ENCODE results near the gene DOCK3.
"Not testable (repeated sequence)": the region's sequence is repeated elsewhere in the genome, so short reads cannot be mapped to it uniquely, and the experiment has no call there.

DOCK3 gene

GRCh38 chr3:50982540-50983325 is 308.0 kb downstream of the DOCK3 start:
- DNase-seq (ENCODE audit: low spot score), result no peak

GRCh38 chr3:50983887-50984286 is 309.2 kb downstream of the DOCK3 start:
- no peak for DNase-seq (ENCODE audit: low spot score)

GRCh38 chr3:50985893-50986292 is 311.2 kb downstream of the DOCK3 start:
- no peak for DNase-seq (ENCODE audit: low spot score)

- no peak for DNase-seq (ENCODE audit: low spot score)
Observed at GRCh38 chr3:50986726-50987125, 312.0 kb downstream of the DOCK3 start.

- DNase-seq (ENCODE audit: low spot score), result no peak
Observed at GRCh38 chr3:50994537-50994936, 319.8 kb downstream of the DOCK3 start.

DNA sequence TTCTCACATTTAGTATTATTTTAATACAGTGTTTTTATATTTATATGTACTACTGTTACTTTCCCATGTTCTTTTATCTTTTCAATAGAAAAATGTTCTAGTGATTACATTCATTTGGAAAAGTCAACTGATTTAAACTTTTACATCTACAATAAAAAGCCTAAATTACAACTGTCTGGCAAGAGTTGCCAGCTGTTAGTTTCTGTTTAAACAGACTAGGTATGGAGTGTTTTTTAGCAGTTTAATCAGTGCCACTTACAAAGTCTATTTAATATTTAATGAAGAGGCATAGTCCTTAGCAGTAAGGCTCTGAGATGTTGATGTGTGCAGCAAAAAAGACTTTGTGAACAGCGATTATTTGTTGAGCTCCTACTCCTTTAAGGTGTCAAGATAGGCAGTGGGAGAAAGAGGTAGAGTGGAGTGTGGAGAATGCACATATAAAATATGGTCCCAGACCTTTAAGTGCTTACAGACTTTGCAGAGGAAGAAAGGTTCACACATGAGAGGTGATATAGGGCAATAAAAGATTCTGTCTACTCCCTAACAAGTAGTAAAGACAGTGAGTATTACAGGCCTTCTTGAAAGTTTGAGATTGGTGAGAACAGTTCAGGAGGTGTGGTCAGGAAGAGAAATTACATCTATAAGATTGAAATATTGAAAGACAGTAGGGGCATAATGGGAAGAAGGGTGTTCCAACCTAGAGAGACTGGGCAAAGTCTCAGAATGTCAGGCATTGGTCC is 320.5 kb downstream of the DOCK3 start:
- DNase-seq (ENCODE audit: low spot score), result no peak

DNA sequence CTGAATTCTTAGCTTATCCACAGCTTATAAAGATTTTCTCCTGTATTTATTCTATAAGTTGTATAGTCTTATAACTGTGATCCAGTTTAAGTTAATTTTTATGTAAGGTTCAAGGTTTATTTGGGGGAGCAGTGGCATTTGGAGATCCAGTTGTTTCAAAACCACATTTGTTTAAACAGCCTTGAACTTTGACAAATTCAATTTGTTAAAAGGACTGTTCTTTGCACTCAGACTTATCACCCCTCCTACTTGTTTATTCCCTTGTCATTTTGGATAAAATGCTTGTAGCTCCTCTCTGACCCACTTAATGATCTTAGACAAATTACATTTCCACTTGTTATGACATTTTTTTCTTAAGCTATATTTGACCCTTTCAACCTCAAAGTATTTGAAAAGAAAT is 327.8 kb downstream of the DOCK3 start:
- DNase-seq (ENCODE audit: low spot score), result no peak

DNA sequence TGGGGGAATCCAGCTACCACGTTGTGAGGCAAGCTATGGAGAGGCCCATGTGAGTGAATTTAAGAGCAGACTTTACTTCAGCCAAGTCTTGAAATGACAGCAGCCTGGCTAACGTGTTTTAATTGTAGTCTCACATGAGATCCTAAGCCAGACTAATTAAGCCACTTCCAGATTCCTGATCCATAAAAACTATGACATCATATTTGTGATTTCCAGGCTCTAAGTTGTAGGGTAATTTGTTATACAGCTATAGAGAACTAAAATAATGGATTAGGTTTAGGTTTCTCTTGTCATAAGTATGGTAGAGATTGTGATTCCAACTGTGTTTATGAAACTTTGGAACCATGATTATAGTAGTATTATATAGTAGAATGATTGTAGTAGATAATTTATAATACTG is 329.5 kb downstream of the DOCK3 start:
- no peak for DNase-seq (ENCODE audit: low spot score)

GRCh38 chr3:51024121-51024520 is 349.4 kb downstream of the DOCK3 start:
- DNase-seq (ENCODE audit: low spot score), result no peak

DNA sequence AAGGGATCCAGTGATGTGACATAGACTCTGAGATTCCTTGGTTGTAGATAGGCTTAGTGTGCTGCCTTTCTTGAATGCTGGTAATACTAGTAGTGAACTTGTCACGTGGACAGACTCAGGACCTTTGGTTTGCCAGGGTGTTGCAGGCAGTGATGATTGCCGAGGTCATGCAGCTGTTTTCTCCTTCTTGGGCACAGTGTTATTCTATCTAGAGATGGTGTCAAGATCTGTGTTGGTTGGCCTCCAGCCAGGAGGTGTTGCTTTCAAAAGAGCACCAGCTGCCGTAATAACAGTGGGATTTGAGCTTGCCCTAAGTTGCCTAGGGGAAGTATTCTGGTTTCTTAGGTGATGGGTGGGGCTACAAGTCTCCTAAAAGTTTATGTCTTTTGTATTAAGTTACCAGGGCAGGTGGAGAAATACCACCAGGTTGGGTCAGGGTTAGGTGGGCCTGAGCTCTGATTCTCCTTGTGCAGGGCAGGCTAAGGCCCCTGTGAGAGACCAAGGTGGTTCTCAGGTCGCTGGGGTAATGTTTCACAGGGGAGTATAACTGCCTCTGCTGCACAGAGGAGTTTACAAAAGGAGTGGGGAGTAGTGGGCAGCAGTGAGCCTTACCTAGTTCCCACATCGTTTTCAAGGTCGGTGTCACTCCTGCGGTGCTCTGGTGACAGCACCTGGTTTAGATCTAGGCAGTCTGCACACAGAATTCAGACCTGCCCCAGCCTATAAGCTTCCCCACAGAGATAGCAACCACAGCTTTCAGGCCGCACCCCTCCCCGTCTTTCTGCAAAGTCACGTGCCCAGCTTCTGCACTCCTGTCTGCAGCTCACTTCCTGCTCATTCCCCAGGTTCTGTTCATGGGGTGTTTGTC is 350.3 kb downstream of the DOCK3 start:
- no peak for DNase-seq (ENCODE audit: low spot score)

DNA sequence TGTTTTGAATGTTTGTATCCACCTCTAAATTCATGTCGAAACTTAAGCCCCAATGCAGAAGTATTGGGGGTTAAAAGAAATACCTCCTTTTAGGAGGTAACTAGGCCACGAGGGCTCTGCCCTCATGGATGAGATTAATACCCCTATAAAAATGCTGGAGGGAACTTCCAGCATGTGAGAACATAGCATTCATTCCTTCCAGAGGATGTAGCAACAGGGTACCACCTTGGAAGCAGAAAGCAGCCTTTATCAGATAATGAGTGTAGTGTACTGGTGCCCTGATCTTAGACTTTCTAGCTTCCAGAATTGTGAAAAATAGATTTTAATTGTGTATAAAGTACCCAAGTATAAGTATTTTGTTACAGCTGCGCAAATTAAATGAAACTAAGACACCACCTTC is 356.9 kb downstream of the DOCK3 start:
- no peak for DNase-seq (ENCODE audit: low spot score)

DNA sequence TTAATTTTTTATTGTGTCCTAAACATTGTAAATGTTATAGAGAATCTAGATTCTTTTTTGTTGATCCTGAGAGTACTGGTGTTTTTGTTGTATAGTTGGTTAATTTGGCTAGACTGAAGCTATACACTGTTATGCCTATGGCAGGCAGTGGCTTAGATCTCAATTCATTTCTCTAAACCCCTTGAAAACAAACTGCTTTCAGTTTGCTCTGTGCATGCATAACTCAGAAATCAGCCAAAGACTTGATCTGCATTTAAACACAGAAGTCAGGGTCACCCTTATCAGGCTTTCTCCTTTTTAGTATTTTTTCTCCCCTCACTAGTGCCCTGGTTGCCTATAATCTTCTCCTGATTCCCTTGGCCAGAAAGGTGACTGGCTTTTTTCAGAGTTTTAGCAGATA is 360.9 kb downstream of the DOCK3 start:
- DNase-seq (ENCODE audit: low spot score), result no peak

- DNase-seq (ENCODE audit: low spot score), result no peak
Observed at GRCh38 chr3:51044982-51045381, 370.3 kb downstream of the DOCK3 start.

DNA sequence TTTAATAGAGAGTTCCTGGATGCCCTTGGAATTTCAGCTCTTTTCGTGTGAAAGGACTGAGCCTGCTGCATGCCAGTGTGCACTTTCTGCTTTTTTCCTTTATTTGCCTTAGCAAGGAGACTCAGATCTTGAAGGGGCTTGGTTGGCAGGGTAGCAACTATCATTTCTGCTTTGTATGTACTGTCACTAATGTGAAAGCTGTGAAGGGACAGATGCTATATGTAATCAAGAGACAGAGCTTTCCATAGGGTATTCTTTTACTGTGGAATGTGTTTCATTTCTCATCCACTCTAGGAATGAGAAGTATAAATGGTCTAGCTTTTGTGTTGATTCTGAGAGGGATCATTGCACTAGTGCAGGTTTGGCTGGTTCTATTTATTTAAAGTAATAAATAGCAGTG is 377.8 kb downstream of the DOCK3 start:
- no peak for DNase-seq (ENCODE audit: low spot score)

DNA sequence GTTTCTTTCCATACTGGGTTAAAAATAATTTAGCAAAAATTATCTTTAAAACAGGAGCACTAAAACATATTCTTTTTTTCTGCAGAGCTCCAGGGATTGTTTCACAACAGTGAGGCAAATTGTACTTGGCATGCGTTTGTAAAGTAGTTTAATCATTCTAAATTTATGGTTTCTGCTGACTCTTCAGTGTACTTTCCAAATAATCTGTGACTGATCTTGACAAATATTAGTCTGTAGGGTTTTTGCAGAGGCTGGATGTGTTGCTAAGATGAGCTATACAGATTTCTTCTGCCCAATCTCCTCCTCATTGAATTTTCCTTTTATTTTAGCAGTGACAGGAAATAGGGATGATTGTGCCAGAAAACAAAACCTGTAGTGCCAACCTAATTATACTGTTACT is 382.4 kb downstream of the DOCK3 start:
- DNase-seq (ENCODE audit: low spot score), result no peak

DNA sequence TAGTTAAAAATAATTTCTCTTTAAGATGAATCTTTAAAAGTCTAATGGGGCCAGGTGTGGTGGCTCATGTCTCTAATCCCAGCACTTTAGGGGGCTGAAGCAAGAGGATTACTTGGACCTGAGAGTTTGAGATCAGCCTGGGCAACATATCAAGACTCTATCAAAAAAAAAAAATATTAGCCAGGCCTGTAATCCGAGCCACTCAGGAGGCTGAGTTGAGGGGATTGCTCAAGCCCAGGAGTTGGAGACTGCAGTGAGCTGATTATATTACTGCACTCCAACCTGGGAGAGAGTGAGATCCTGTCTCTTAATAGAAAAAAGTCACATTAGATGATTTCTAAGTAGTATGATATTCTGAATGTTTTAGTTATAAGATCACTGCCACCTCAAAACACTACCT is 388.3 kb downstream of the DOCK3 start:
- DNase-seq (ENCODE audit: low spot score), result no peak

GRCh38 chr3:51075221-51075775 is 400.6 kb downstream of the DOCK3 start:
- DNase-seq (ENCODE audit: low spot score), result no peak

GRCh38 chr3:51082363-51082762 is 407.6 kb downstream of the DOCK3 start:
- DNase-seq (ENCODE audit: low spot score), result no peak

- DNase-seq (ENCODE audit: low spot score), result no peak
Observed at GRCh38 chr3:51083490-51083889, 408.8 kb downstream of the DOCK3 start.

- not testable (repeated sequence) for DNase-seq (ENCODE audit: low spot score)
Observed at GRCh38 chr3:51092141-51092540, 417.4 kb downstream of the DOCK3 start.

DNA sequence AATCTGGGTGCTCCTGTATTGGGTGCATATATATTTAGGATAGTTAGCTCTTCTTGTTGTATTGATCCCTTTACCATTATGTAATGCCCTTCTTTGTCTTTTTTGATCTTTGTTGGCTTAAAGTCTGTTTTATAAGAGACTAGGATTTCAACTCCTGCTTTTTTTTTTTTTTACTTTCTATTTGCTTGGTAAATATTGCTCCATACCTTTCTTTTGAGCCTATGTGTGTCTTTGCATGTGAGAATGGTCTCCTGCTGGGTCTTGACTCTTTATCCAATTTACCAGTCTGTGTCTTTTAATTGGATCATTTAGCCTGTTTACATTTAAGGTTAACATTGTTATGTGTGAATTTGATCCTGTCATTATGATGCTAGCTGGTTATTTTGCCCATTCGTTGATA is 420.1 kb downstream of the DOCK3 start:
- not testable (repeated sequence) for DNase-seq (ENCODE audit: low spot score)

DNA sequence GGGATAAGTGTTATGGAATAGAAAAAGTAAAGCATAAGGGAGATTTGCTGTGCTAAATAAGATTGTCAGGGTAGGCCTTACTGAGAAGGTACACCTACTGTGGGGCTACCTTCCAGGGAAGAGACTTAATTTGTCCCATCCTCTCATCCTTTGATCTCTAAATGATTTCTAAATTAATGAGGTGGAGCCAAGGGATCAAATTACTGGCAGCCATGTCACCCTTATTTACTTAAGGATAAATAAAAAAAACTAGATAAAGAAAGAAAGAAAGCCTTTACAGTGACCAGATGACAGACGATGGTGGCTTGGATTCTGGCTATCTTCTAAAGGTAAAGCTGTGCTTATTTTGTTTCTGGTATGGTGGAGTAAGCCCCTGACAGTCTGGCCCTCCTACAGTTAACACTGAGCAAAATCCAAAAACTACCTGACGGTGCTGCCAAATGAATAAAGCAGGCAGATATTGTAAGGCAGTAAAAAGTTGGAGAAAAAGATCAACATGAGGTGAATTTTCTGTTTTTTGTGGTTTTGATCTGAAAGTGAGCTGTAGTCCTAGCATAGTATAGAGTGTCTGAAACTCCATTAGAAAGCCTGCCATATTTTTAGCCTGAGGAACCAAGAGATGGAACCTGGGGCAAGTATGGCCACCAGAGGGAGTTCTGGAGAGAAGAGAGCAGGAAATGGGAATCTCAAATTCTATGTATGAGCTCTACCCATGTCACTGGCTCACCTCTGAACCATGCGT is 425.2 kb downstream of the DOCK3 start:
- no peak for DNase-seq (ENCODE audit: low spot score)
